GM18951 (cell line): ENCODE results near the gene NSUN2.

Experiments
- POLR2A ChIP-seq: IDR thresholded peaks from 4 replicates; pipeline ENCODE4 v1.6.1; 2011; ENCODE audit warnings: mild to moderate bottlenecking; ENCODE audit not compliant: insufficient read length, insufficient read depth; ENCODE audit errors: extremely low read depth
- in situ Hi-C: fragments of 300-500 bp; cut with MboI; formaldehyde crosslinking; loops from one replicate; pipeline ENCODE4 v1.12.0; 2022; ENCODE audit warnings: low sequenced_read_pairs, mixed read lengths, inconsistent platforms; ENCODE audit not compliant: unreplicated experiment

Gene NSUN2

GRCh38 chr5:6660688-6661087, 27.8 kb upstream of the NSUN2 start:
- TF ChIP-seq POLR2A: no peak
- in situ Hi-C loops: no loop called here

GRCh38 chr5:6659941-6660684, 27.3 kb upstream of the NSUN2 start:
- peak; percentile 31 for TF ChIP-seq POLR2A
- in situ Hi-C loops: no loop called here

GRCh38 chr5:6656680-6657079, 23.8 kb upstream of the NSUN2 start:
- TF ChIP-seq POLR2A: no peak
- in situ Hi-C loops: no loop called here

- in situ Hi-C loops: no loop called here
- TF ChIP-seq POLR2A: no peak
Measured at GRCh38 chr5:6655432-6655831, 22.6 kb upstream of the NSUN2 start.

- TF ChIP-seq POLR2A: no peak
- in situ Hi-C loops: no loop called here
Measured at GRCh38 chr5:6652025-6652424, 19.2 kb upstream of the NSUN2 start.

- in situ Hi-C loops: loop anchor here (10.0 kb wide), 1 partner anchor 85 kb away; no protein-coding TSS in a partner anchor
- TF ChIP-seq POLR2A: no peak
Measured at GRCh38 chr5:6649681-6650080, 16.8 kb upstream of the NSUN2 start.

- in situ Hi-C loops: loop anchor here (10.0 kb wide), 1 partner anchor 86 kb away; no protein-coding TSS in a partner anchor
- no peak for TF ChIP-seq POLR2A
Measured at GRCh38 chr5:6649186-6649585, 16.3 kb upstream of the NSUN2 start.

GRCh38 chr5:6645571-6646362, 12.9 kb upstream of the NSUN2 start:
- in situ Hi-C loops: loop anchor here (10.0 kb wide), 1 partner anchor 89 kb away; no protein-coding TSS in a partner anchor

- in situ Hi-C loops: loop anchor here (10.0 kb wide), 1 partner anchor 90 kb away; no protein-coding TSS in a partner anchor
- no peak for TF ChIP-seq POLR2A
Measured at GRCh38 chr5:6644794-6645241, 12.0 kb upstream of the NSUN2 start.

GRCh38 chr5:6642655-6643054, 9.8 kb upstream of the NSUN2 start:
- TF ChIP-seq POLR2A: no peak
- in situ Hi-C loops: loop anchor here (10.0 kb wide), 1 partner anchor 92 kb away; no protein-coding TSS in a partner anchor

GRCh38 chr5:6638236-6638635, 5.4 kb upstream of the NSUN2 start:
- in situ Hi-C loops: no loop called here
- TF ChIP-seq POLR2A: no peak

- no peak for TF ChIP-seq POLR2A
- in situ Hi-C loops: no loop called here
Measured at GRCh38 chr5:6637590-6637989, 4.7 kb upstream of the NSUN2 start.

- TF ChIP-seq POLR2A: no peak
- in situ Hi-C loops: no loop called here
Measured at GRCh38 chr5:6637022-6637421, 4.2 kb upstream of the NSUN2 start.

GRCh38 chr5:6636293-6636692, 3.4 kb upstream of the NSUN2 start:
- no peak for TF ChIP-seq POLR2A

More at GRCh38 chr5:6636293-6636692, 3.4 kb upstream of the NSUN2 start:
- in situ Hi-C loops: no loop called here
